Thyroid gland (tissue), 4 donors: ENCODE data around the gene ACAP2.

Experiments
- CTCF ChIP-seq, 6 experiments: fragments of 200-600 bp in 3 of 6; fragments of 450-650 bp in 3 of 6; sonication (generic) in 3 of 6; IDR thresholded peaks; one replicate each; pipeline ENCODE4 v1.5.1; 2016 to 2019; ENCODE audit warnings: antibody characterized with exemption in 6 of 6, mild to moderate bottlenecking in 2 of 6, inconsistent platforms in 1 of 6, moderate library complexity in 1 of 6
- POLR2A ChIP-seq, 2 donors: fragments of 450-650 bp; IDR thresholded peaks; one replicate each; pipeline ENCODE4 v1.6.1; 2017; ENCODE audit warnings: antibody characterized with exemption in 2 of 2, mild to moderate bottlenecking in 2 of 2, moderate library complexity in 1 of 2

GRCh38 chr3:195403244-195403643 is 39.6 kb downstream of the ACAP2 start:
- TF ChIP-seq CTCF (IDR thresholded peaks at IDR 0.05) (no peak), POLR2A (IDR thresholded peaks at IDR 0.05) (no peak)
